Dendritic cell treated with granulocyte-macrophage colony-stimulating factor and Interleukin-4, amounts not matched to agents 40 ng/mL and 50 ng/mL, for 4 days (primary cell): ENCODE measurements around the gene FIS1.
"Not testable (repeated sequence)": the region's sequence is repeated elsewhere in the genome, so short reads cannot be mapped to it uniquely, and the experiment has no call there.

Experiments
- H3K27ac Mint-ChIP-seq: one replicate; pipeline ENCODE4 v1.8.0; 2022; ENCODE audit warnings: mild to moderate bottlenecking, mixed read lengths
- H3K27me3 Mint-ChIP-seq: one replicate; pipeline ENCODE4 v1.8.0; 2022; ENCODE audit warnings: mild to moderate bottlenecking, mixed read lengths
- H3K36me3 Mint-ChIP-seq: one replicate; pipeline ENCODE4 v1.8.0; 2022; ENCODE audit warnings: low read depth, mixed read lengths
- H3K4me1 Mint-ChIP-seq: one replicate; pipeline ENCODE4 v1.8.0; 2022; ENCODE audit warnings: low read depth, mixed read lengths
- H3K4me3 Mint-ChIP-seq: one replicate; pipeline ENCODE4 v1.8.0; 2022; ENCODE audit warnings: mild to moderate bottlenecking, moderate library complexity, mixed read lengths
- H3K9me3 Mint-ChIP-seq: one replicate; pipeline ENCODE4 v1.8.0; 2022; ENCODE audit warnings: mixed read lengths
- intact Hi-C: fragments of 100-400 bp; cut with micrococcal nuclease; formaldehyde crosslinking; loops from one replicate; pipeline ENCODE4 v1.15.0; 2022

FIS1 gene

DNA sequence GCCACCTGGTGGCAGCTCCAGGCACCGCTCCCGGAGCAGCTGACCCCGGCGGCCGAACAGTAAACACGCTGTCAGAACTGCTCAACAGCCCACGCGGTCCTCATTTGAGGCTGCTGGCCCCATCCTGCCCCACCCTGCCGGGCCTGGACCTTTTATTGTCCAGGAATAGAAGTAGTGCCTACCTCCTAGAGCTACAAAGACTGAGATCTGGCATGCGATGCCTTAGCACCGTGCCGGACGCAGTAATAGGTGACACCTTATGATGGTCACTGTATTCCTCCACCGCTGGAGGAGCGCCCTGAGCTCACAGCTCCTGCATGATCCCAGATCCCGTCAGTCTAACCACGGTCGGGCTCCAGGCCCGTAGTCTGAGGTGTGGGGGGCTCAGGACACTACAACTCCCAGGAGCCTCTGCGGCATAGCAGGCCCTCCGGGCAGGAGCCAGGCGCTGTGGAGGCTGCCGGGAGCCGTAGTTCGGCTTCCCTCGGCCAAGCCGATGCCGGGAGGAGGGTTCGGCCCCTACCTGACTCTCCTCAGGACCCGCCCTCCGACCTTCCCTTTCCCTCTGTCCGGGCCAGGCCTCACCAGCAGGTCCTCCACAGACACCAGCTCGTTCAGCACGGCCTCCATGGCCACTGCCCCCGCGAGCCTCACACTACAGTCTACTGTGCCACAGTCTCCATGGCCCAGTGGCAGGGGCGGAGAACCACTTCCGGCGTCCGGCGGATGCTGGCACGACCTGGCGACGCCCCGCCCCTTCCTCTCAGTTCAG is at the start of gene FIS1:
FIS1 (minus strand) TSS at position 707 of the 772 bp plus-strand sequence; CDS start at position 630, 77 bp downstream.
- Mint-ChIP-seq H3K9me3 (no peaks in the 10 kb centered on the region), H3K36me3 (peaks cover 65% of the 10 kb centered on the region), H3K4me3 (peak within 1 kb of the TSS; percentile 97), H3K4me1 (peaks cover 54% of the 10 kb centered on the region), H3K27me3 (peaks cover 8% of the 10 kb centered on the region), H3K27ac (peak within 1 kb of the TSS; percentile 94)
- intact Hi-C loops, result loop anchor here (1.0 to 5.0 kb wide), 4 partner anchors 8 to 97 kb away; partner anchors contain the start of gene PLOD3

- intact Hi-C loops, result no loop called here
- no peaks in the 10 kb centered on the region for H3K9me3 Mint-ChIP-seq
- H3K4me3 Mint-ChIP-seq, result no peak overlapping the region
- H3K27me3 Mint-ChIP-seq, result peaks cover 80% of the 10 kb centered on the region
- peaks cover 6% of the 10 kb centered on the region for H3K4me1 Mint-ChIP-seq
- no peak overlapping the region for H3K27ac Mint-ChIP-seq
- no peaks in the 10 kb centered on the region for H3K36me3 Mint-ChIP-seq
Measured at GRCh38 chr7:101294039-101294831, 49.4 kb upstream of the FIS1 start.

- H3K27ac Mint-ChIP-seq, H3K4me3 Mint-ChIP-seq, H3K36me3 Mint-ChIP-seq, H3K9me3 Mint-ChIP-seq, intact Hi-C loops, H3K4me1 Mint-ChIP-seq: not testable (repeated sequence)
- peaks cover 75% of the 10 kb centered on the region for H3K27me3 Mint-ChIP-seq
Measured at GRCh38 chr7:101293069-101294021, 48.5 kb upstream of the FIS1 start.

DNA sequence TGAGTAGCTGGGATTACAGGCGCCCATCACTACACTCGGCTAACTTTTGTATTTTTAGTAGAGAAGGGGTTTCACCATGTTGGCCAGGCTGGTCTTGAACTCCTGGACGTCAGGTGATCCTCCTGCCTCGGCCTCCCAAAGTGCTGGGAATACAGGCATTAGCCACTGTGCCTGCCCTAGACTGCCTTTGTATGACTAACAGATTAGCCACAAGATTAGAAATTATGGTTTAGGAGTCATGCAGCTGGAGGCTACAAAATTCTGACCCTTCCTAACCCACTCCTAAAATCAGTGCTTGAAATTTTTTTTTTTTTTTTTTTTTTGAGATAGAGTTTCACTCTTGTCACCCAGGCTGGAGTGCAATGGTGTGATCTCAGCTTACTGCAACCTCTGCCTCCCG is 47.7 kb upstream of the FIS1 start:
- H3K4me1 Mint-ChIP-seq, H3K4me3 Mint-ChIP-seq, H3K27ac Mint-ChIP-seq, H3K36me3 Mint-ChIP-seq, intact Hi-C loops, H3K9me3 Mint-ChIP-seq: not testable (repeated sequence)
- H3K27me3 Mint-ChIP-seq, result peaks cover 69% of the 10 kb centered on the region

GRCh38 chr7:101290186-101291037 is 45.5 kb upstream of the FIS1 start:
- H3K27ac Mint-ChIP-seq, H3K4me3 Mint-ChIP-seq, H3K36me3 Mint-ChIP-seq, intact Hi-C loops: not testable (repeated sequence)
- Mint-ChIP-seq H3K27me3 (peaks cover 51% of the 10 kb centered on the region), H3K9me3 (peaks cover 11% of the 10 kb centered on the region), H3K4me1 (peaks cover 23% of the 10 kb centered on the region)

- peaks cover 11% of the 10 kb centered on the region for H3K9me3 Mint-ChIP-seq
- H3K27ac Mint-ChIP-seq, intact Hi-C loops, H3K36me3 Mint-ChIP-seq, H3K4me3 Mint-ChIP-seq: not testable (repeated sequence)
- peaks cover 44% of the 10 kb centered on the region for H3K27me3 Mint-ChIP-seq
- peaks cover 23% of the 10 kb centered on the region for H3K4me1 Mint-ChIP-seq
Measured at GRCh38 chr7:101289687-101290086, 44.8 kb upstream of the FIS1 start.

DNA sequence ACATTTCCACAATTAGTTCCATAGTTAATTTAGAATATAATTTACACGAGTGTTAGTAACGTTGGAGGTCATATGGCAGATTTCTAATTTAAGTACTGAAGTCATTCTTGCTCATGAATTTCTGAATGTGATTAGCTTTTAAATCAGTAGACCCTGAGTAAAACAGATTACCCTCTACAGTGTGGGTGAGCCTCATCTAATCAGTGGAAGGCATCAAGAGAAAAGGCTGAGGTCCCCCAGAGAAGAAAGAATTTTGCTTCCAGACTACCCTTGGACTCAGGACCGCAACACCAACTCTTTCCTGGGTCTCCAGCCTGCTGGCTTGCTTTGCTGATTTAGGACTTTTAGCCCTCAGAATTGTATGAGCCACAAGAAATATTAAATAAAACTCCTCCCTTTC is 43.6 kb upstream of the FIS1 start:
- Mint-ChIP-seq H3K4me3 (no peak overlapping the region), H3K9me3 (peaks cover 11% of the 10 kb centered on the region), H3K4me1 (peaks cover 23% of the 10 kb centered on the region), H3K36me3 (no peaks in the 10 kb centered on the region), H3K27me3 (peaks cover 32% of the 10 kb centered on the region), H3K27ac (no peak overlapping the region)
- intact Hi-C loops, result no loop called here

GRCh38 chr7:101287032-101287431 is 42.2 kb upstream of the FIS1 start:
- intact Hi-C loops, result no loop called here
- Mint-ChIP-seq H3K36me3 (no peaks in the 10 kb centered on the region), H3K4me1 (peaks cover 29% of the 10 kb centered on the region), H3K4me3 (no peak overlapping the region), H3K27ac (no peak overlapping the region), H3K27me3 (peaks cover 23% of the 10 kb centered on the region), H3K9me3 (peaks cover 11% of the 10 kb centered on the region)

DNA sequence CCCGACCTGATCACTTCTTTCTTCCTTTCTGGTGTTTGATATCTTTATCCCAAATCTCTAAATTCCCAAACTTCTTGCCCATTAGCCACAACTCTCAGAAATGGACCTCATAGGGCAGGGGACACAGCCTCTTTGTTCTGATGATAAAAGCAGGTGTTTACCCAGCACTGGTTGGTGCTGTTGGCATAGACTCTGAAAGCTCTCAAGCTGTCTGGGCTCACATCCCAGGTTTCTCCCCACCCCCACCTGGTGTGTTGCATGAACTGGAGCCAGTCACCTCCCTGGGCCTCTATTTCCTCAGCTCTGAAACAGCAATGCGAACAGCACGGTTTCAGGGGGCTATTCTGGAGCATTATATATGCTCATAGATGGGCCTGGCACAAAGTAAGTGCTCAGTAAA is 41.0 kb upstream of the FIS1 start:
- H3K36me3 Mint-ChIP-seq, H3K4me3 Mint-ChIP-seq, H3K27ac Mint-ChIP-seq, intact Hi-C loops: not testable (repeated sequence)
- peaks cover 29% of the 10 kb centered on the region for H3K4me1 Mint-ChIP-seq
- H3K9me3 Mint-ChIP-seq, result peaks cover 11% of the 10 kb centered on the region
- H3K27me3 Mint-ChIP-seq, result peaks cover 19% of the 10 kb centered on the region

DNA sequence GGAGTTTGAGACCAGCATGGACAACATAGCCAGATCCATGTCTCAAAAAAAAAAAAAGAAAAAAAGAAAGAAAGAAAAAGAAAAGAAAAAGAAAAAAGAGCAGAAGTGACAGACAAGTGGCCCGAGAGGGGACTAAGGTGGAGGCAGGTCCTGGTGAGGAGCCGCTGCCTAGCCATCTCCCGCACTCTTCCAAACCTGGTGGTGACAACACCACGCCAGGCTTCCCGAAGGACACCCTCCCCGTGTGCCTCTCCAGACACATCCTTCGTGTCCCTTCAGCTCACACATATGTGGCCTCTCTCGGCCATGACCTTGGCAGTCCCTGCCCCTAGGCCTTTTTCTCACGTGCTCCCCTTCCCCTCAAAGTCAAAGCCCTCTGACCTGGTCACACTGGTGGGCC is 40.3 kb upstream of the FIS1 start:
- no peak overlapping the region for H3K4me3 Mint-ChIP-seq
- H3K9me3 Mint-ChIP-seq, result peaks cover 11% of the 10 kb centered on the region
- no peaks in the 10 kb centered on the region for H3K36me3 Mint-ChIP-seq
- intact Hi-C loops, result no loop called here
- H3K27me3 Mint-ChIP-seq, result peaks cover 21% of the 10 kb centered on the region
- H3K27ac Mint-ChIP-seq, result no peak overlapping the region
- peaks cover 25% of the 10 kb centered on the region for H3K4me1 Mint-ChIP-seq

DNA sequence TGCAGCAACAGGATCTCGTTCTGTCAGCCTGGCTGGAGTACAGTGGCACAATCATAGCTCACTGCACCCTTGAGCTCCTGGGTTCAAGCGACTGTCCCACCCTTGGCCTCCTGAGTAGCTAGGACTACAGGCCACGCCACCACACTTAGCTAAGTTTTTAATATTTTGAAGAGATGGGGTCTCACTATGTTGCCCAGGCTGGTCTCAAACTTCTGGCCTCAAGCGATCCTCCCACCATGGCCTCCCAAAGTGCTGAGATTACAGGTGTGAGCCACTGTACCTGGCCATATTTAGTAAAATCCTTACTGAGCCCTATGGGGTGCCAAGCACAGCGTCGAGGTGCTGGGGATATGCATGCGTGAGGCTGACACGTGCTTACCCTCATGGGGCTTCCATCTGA is 36.0 kb upstream of the FIS1 start:
- not testable (repeated sequence) for H3K4me3 Mint-ChIP-seq, H3K36me3 Mint-ChIP-seq, H3K9me3 Mint-ChIP-seq, H3K4me1 Mint-ChIP-seq
- intact Hi-C loops, result loop anchor here (5.0 kb wide), 1 partner anchor 34 kb away; the partner anchor contains the start of gene FIS1
- peak overlapping the region; percentile 18 for H3K27ac Mint-ChIP-seq
- H3K27me3 Mint-ChIP-seq, result peaks cover 29% of the 10 kb centered on the region

DNA sequence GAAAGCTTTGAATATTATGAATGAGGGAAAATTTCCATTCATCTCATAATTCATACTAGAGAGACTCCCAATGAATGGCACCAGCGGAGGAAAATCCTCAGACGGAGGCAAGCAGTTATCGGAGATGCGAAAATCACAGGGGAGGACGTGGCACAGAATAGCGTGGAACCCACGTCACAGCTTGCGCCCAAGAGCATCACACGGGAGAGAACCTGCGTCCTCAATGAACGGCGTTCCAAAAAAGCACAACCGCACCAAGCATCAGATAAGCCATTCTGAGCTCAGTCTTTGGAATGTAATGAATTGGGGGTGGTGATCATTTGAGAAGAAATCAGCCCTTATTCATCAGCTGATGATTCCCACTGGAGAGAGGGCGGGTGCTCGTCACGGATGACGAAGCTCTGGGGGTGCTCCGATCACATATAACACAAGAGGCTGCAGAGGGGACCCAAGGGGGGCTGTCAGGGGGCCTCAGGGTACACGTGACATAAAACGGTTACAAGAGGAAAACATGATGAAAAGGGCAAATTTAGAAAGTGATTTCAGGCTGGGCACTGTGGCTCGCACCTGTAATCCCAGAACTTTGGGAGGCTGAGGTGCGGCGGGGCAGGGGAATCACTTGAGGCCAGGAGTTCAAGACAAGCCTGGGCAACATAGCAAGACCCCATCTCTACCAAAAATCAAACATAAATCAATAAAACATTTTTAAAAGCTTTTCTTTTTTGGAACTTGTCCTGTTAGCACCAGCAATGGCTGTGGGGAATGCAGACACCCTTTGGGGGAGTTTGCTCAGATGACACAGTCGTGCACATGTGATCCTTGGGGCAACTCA is 33.8 kb upstream of the FIS1 start:
- H3K4me1 Mint-ChIP-seq, result peaks cover 5% of the 10 kb centered on the region
- H3K9me3 Mint-ChIP-seq, result no peaks in the 10 kb centered on the region
- no peak overlapping the region for H3K4me3 Mint-ChIP-seq
- H3K27ac Mint-ChIP-seq, result no peak overlapping the region
- H3K36me3 Mint-ChIP-seq, result no peaks in the 10 kb centered on the region
- intact Hi-C loops, result no loop called here
- H3K27me3 Mint-ChIP-seq, result peaks cover 35% of the 10 kb centered on the region
